Cardiac fibroblast (primary cell): ENCODE measurements around the gene PAIP2B.

ENCODE experiments used
- DNase-seq, 2 donors: peaks; one replicate each; pipeline versions ENCODE4 v3.0.0 to v3.0.0-alpha.2; 2010; ENCODE audit warnings: low read depth in 2 of 2
- H3K4me3 ChIP-seq, 2 donors: replicated peaks in 1 of 2; 1 replicate in 1 of 2; 2 replicates in 1 of 2; pipeline ENCODE4 v1.5.1; 2011; ENCODE audit warnings: low read depth in 2 of 2, low read length in 2 of 2, mild to moderate bottlenecking in 2 of 2, moderate library complexity in 1 of 2
- TF ChIP-seq, protein P1 (sequence below): IDR thresholded peaks from one replicate; pipeline ENCODE4 v1.5.1; 2011; ENCODE audit warnings: low read depth, mild to moderate bottlenecking, low read length, inconsistent platforms

Gene PAIP2B, protein sequence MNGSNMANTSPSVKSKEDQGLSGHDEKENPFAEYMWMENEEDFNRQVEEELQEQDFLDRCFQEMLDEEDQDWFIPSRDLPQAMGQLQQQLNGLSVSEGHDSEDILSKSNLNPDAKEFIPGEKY

DNA sequence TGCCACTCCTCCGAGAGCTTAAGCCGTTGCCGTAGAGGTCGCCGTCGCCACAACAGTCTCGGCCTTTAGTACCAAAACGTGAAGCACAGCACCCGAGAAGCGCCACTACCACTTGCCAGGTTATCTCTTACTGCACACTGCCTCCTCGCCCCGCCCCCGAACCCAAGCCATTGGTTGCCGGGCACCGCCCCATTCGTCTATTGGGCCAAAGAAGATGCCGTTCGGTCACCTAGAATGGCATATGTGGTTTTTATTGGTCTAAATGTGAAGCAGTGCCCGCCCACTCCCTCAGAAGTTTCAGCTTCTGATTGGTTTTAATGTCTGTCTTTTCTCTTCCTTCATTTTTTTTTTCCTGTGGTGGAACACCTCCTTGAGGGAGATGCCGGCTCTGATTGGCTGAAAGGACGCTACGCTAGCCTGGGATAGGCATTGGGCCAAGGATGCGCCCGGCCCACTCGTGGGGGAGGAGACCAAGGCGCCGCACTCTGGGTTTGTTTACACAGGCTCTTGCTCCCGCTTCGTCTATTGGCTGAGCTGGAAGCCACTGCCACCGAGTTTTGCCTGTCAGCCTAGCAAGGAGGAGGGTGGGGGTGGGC lies at the start of gene PAIP2B:
PAIP2B (minus strand) TSS at position 139 of the 596 bp plus-strand sequence. CDS start 24,514 bp downstream, outside the sequence.
- peak within 1 kb of the TSS; percentile 65 to 77 for H3K4me3 ChIP-seq
- TF ChIP-seq, protein P1, sequence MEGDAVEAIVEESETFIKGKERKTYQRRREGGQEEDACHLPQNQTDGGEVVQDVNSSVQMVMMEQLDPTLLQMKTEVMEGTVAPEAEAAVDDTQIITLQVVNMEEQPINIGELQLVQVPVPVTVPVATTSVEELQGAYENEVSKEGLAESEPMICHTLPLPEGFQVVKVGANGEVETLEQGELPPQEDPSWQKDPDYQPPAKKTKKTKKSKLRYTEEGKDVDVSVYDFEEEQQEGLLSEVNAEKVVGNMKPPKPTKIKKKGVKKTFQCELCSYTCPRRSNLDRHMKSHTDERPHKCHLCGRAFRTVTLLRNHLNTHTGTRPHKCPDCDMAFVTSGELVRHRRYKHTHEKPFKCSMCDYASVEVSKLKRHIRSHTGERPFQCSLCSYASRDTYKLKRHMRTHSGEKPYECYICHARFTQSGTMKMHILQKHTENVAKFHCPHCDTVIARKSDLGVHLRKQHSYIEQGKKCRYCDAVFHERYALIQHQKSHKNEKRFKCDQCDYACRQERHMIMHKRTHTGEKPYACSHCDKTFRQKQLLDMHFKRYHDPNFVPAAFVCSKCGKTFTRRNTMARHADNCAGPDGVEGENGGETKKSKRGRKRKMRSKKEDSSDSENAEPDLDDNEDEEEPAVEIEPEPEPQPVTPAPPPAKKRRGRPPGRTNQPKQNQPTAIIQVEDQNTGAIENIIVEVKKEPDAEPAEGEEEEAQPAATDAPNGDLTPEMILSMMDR, result no peak
- DNase-seq, result peak; percentile 99 to 100

DNA sequence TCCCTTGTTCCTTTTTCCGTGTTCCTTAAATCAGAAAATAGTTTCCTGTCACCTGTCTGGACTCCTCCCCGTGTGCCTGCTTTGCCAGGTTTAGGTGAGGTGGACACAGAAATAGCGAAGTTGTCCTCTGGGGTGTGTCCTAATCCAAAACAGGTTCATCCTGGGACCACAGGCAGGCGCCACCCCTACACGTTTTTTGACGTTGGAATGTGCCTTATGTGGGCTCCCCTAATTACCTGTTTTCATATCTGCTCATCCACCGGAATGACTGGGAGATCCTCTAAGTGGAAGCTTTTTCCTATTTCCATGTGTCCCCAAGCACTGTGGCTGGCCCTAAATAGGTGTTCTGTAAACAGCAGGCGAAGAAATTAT lies 49.0 kb upstream of the PAIP2B start:
- no peak for DNase-seq
- TF ChIP-seq, protein P1, result no peak
- H3K4me3 ChIP-seq, result peak overlapping the region in 1 of 2 donors; percentile 64

DNA sequence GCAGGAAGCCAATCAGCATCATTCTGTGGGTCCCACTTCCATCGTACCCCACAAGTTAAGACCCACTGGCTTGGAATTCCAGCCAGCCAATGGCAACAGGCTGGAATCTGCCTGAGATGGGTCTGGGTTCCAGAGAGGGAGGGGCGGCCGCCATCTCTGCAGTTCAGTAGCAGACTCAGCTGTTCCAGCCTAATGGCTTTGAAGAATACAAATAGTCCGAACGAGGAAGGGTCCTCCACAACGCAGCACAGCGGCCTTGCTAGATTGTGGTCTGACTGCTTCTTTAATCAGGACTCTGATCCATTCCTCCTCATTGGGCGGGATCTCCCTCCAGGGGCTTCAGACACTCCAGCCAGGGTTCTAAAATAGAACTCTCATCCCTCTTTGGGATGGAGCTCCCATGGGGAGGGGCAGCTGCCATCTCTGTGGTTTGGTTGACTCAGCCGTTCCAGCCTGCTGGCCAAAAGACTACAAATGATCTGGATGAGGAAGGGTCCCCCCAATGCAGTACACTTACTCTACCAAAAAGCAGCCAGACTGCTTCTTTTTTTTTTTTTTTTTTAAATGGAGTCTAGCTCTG lies 42.7 kb upstream of the PAIP2B start:
- TF ChIP-seq, protein P1, result no peak
- DNase-seq, result no peak
- no peak overlapping the region for H3K4me3 ChIP-seq

DNA sequence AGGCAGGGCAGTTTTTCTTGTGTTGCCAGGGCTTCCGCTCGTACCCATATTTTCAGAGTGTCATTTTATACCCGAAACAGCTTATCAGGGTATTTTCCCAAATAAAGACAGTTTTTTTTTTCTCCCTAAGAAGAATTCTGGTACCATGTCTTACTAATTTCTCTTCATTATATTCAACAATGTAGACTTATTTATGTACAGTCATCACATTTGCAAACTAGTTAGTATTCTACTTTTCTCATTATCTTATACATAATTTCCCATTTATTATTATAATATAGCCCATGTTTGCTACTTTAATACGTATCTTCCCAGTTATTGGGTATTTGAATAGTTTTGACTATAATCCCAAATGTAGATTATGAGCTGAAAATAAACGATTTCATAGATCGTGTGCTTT lies 36.5 kb upstream of the PAIP2B start:
- TF ChIP-seq, protein P1, result no peak
- H3K4me3 ChIP-seq, result no peak overlapping the region
- DNase-seq, result no peak

DNA sequence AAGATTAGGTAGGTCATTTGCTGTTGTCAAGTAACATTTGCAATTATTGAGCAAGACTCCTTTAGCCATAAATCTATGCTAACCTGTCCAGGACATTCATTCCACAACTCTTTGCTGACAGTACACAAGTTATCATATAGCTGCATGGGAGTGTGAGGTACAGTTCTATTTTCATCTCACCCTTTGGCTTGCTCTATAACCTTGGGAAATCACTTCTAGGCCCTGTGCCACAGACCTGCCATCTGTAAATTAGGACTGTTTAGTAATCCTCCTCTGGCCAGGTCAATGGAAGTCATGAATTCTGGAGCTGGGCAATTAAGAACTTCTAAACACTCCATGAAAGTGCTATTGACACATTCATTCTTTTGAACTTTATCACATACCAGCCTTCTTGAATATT lies 34.6 kb upstream of the PAIP2B start:
- TF ChIP-seq, protein P1, result no peak
- DNase-seq, result no peak

DNA sequence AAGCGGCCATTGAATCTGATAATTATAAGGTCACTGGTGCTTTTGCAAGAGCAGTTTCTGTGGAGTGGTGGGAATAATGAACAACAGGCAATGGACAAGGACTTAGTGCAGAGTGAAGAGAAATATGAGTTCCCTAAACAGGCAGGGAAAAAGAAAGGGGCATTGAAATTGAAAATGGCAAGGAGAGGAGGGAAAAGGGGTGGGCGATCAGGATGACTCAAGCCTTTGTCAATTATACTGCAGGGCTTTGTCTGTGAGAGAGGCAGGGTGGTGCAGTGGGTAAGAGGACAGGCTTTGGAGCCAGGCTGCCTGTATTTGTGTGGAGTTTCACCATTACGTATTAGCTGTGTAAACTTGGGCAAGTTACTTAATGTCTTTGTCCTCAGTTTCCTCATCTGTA lies 29.5 kb upstream of the PAIP2B start:
- no peak overlapping the region for H3K4me3 ChIP-seq
- DNase-seq, result no peak
- TF ChIP-seq, protein P1, result no peak

More for the DNA sequence above, 34.6 kb upstream of the PAIP2B start:
- H3K4me3 ChIP-seq, result no peak overlapping the region
